Stimulated activated naive CD8-positive, alpha-beta T cell treated with anti-CD3 and anti-CD28 coated beads, Interleukin-15, Interleukin-2, amounts not matched to agents 100 ng/mL and 50 ng/mL, for 24 hours (primary cell): ENCODE results near the gene PIF1.
"Not testable (repeated sequence)": the region's sequence is repeated elsewhere in the genome, so short reads cannot be mapped to it uniquely, and the experiment has no call there.

Experiments
- H3K27ac Mint-ChIP-seq: one replicate; pipeline ENCODE4 v1.8.0; 2021; ENCODE audit warnings: mild to moderate bottlenecking, mixed read lengths
- H3K27me3 Mint-ChIP-seq: one replicate; pipeline ENCODE4 v1.8.0; 2021; ENCODE audit warnings: mixed read lengths
- H3K36me3 Mint-ChIP-seq: one replicate; pipeline ENCODE4 v1.8.0; 2021; ENCODE audit warnings: low read depth, mixed read lengths
- H3K4me1 Mint-ChIP-seq: one replicate; pipeline ENCODE4 v1.8.0; 2021; ENCODE audit warnings: low read depth, mixed read lengths
- H3K4me3 Mint-ChIP-seq: one replicate; pipeline ENCODE4 v1.8.0; 2021; ENCODE audit warnings: mild to moderate bottlenecking, mixed read lengths
- H3K9me3 Mint-ChIP-seq: one replicate; pipeline ENCODE4 v1.8.0; 2021; ENCODE audit warnings: mixed read lengths

PIF1 gene

GRCh38 chr15:64808785-64809453 lies 16.5 kb downstream of the PIF1 start:
- no peaks in the 10 kb centered on the region for H3K4me1 Mint-ChIP-seq
- no peaks in the 10 kb centered on the region for H3K36me3 Mint-ChIP-seq
- H3K9me3 Mint-ChIP-seq: no peaks in the 10 kb centered on the region
- peaks cover 4% of the 10 kb centered on the region for H3K27me3 Mint-ChIP-seq
- no peak overlapping the region for H3K27ac Mint-ChIP-seq
- no peak overlapping the region for H3K4me3 Mint-ChIP-seq

DNA sequence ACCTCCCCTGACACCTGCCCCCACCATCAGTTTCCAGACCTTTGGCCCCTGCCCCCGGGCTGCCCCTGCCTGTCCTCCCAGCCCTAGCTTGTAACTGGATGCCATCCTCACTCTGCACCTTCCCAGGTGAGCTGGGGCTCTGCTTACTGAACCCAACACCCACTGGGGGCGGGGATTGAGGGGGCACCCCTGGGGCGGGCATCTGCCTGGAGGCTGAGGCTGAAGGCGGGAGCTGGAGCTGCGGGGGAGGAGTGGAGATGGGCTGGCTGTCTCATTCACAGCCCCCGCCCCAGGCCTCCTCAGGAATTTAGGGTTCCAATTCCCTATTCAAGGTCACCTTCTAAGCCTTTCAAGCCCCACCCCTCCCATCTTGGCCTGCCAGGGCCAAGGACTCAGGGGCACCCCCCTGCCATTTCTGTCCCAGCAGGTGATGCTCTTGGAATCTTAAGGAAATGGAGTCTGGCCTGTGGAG lies 17.7 kb downstream of the PIF1 start:
- Mint-ChIP-seq H3K27me3 (peaks cover 4% of the 10 kb centered on the region), H3K27ac (no peak overlapping the region), H3K4me1 (no peaks in the 10 kb centered on the region), H3K36me3 (no peaks in the 10 kb centered on the region), H3K9me3 (no peaks in the 10 kb centered on the region), H3K4me3 (no peak overlapping the region)

DNA sequence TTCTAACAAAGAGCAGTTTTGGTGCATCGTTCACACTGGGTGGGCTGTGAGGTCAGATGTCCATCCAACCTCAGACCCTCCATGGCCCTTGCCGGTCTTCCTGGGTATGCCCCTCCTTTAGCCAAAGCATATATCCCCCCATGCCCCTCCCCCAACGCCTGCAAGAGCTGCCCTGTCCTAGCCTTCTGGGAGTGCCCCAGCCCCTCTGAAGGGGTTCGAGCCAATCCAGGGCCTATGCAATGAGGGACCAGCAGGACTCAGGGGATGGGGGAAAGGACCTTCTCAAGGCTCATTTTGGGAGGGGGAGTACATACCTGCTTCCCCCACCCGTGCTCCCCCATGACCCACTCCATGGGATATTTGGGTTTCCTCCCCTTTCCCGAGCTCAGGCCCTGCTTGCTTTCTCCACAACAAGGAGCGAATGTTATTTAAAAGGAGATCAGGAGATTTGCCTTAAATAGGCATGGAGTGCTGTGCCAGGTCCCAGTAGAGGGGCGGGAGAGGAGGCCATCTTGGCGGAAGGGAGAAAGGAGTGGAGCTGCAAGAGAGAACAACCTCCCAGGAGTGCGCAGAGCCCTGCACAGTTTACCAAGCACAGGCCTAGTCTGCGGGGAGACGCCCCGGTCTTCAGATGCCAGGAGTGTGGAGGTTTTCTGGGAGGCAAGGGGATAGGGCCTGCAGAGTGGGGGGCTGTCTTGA lies 18.2 kb downstream of the PIF1 start:
- H3K27ac Mint-ChIP-seq: no peak overlapping the region
- no peaks in the 10 kb centered on the region for H3K4me1 Mint-ChIP-seq
- no peaks in the 10 kb centered on the region for H3K9me3 Mint-ChIP-seq
- no peaks in the 10 kb centered on the region for H3K36me3 Mint-ChIP-seq
- H3K27me3 Mint-ChIP-seq: peaks cover 4% of the 10 kb centered on the region
- H3K4me3 Mint-ChIP-seq: no peak overlapping the region

GRCh38 chr15:64806509-64806908 lies 18.9 kb downstream of the PIF1 start:
- peaks cover 4% of the 10 kb centered on the region for H3K27me3 Mint-ChIP-seq
- no peaks in the 10 kb centered on the region for H3K36me3 Mint-ChIP-seq
- no peaks in the 10 kb centered on the region for H3K9me3 Mint-ChIP-seq
- no peak overlapping the region for H3K27ac Mint-ChIP-seq
- H3K4me1 Mint-ChIP-seq: no peaks in the 10 kb centered on the region
- H3K4me3 Mint-ChIP-seq: no peak overlapping the region

DNA sequence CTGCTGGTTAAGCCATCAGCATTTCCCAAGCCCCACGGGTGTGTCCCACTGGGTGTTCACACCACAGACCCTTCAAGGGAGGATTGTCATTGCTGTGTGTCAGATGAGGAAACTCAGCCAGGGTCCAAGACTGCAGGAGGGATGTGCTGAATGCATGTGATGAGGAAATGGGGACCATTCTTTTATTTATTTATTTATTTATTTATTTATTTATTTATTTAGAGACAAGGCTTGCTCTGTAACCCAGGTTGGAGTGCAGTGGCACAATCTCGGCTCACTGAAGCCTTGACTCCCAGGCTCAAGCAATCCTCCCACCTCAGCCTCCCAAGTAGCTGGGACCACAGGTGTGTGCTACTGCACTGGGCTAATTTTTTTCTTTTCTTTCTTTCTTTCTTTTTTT lies 20.8 kb downstream of the PIF1 start:
- H3K27me3 Mint-ChIP-seq: peaks cover 4% of the 10 kb centered on the region
- no peaks in the 10 kb centered on the region for H3K4me1 Mint-ChIP-seq
- H3K27ac Mint-ChIP-seq: no peak overlapping the region
- H3K9me3 Mint-ChIP-seq: no peaks in the 10 kb centered on the region
- H3K4me3 Mint-ChIP-seq: no peak overlapping the region
- H3K36me3 Mint-ChIP-seq: no peaks in the 10 kb centered on the region

DNA sequence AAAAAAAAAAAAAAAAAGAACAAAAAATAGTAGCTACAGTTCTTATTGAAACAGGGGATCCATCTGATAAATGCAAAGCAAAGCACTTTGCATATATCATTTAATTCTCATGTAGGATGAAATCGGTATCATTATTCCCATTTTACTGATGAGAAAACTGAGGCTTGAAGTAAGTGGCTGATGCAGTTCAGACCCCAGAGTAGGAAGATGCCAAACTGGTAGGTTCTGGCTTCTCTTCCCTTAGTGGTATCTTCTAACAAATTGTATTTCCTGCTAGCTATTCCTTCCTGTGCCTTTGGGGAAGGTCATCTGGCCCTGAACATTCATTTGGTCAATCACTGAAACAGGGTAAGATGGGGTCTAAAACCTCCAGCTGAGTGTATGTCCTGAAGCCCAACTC lies 21.9 kb downstream of the PIF1 start:
- no peak overlapping the region for H3K4me3 Mint-ChIP-seq
- H3K36me3 Mint-ChIP-seq: no peaks in the 10 kb centered on the region
- H3K9me3 Mint-ChIP-seq: no peaks in the 10 kb centered on the region
- H3K27ac Mint-ChIP-seq: no peak overlapping the region
- no peaks in the 10 kb centered on the region for H3K27me3 Mint-ChIP-seq
- no peaks in the 10 kb centered on the region for H3K4me1 Mint-ChIP-seq

DNA sequence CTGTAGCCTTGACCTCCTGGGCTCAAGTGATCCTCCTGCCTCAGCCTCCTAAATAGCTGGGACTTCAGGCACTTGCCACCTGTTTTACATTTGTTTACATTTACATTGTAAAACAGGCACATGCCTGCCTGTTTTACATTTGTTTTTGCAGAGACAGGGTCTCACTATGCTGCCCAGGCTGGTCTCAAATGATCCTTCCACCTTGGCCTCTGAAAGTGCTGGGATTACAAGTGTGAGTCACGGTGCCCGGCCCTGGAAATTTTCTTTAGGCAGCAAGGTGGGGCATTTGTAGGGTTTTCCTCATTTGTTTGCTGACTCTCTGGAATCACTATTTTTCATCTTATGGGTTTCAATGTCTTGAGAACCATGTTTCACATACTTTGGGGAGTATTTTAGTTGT lies 25.0 kb downstream of the PIF1 start:
- Mint-ChIP-seq H3K36me3 (no peaks in the 10 kb centered on the region), H3K27me3 (no peaks in the 10 kb centered on the region), H3K4me3 (no peak overlapping the region), H3K27ac (no peak overlapping the region), H3K4me1 (no peaks in the 10 kb centered on the region), H3K9me3 (no peaks in the 10 kb centered on the region)

GRCh38 chr15:64798905-64799304 lies 26.5 kb downstream of the PIF1 start:
- not testable (repeated sequence) for H3K36me3 Mint-ChIP-seq, H3K27ac Mint-ChIP-seq, H3K27me3 Mint-ChIP-seq, H3K4me1 Mint-ChIP-seq, H3K9me3 Mint-ChIP-seq, H3K4me3 Mint-ChIP-seq

- not testable (repeated sequence) for H3K9me3 Mint-ChIP-seq, H3K4me3 Mint-ChIP-seq
These were observed 29.5 kb downstream of the PIF1 start for GRCh38 chr15:64795921-64796320.

GRCh38 chr15:64795299-64795698 lies 30.1 kb downstream of the PIF1 start:
- not testable (repeated sequence) for H3K27me3 Mint-ChIP-seq, H3K36me3 Mint-ChIP-seq, H3K9me3 Mint-ChIP-seq, H3K4me3 Mint-ChIP-seq, H3K4me1 Mint-ChIP-seq, H3K27ac Mint-ChIP-seq

More at GRCh38 chr15:64795921-64796320, 29.5 kb downstream of the PIF1 start:
- not testable (repeated sequence) for H3K27me3 Mint-ChIP-seq, H3K36me3 Mint-ChIP-seq, H3K27ac Mint-ChIP-seq, H3K4me1 Mint-ChIP-seq

GRCh38 chr15:64792282-64792681 lies 33.2 kb downstream of the PIF1 start:
- H3K27me3 Mint-ChIP-seq: no peaks in the 10 kb centered on the region
- H3K4me1 Mint-ChIP-seq: no peaks in the 10 kb centered on the region
- no peaks in the 10 kb centered on the region for H3K9me3 Mint-ChIP-seq
- no peaks in the 10 kb centered on the region for H3K36me3 Mint-ChIP-seq
- H3K4me3 Mint-ChIP-seq: no peak overlapping the region
- no peak overlapping the region for H3K27ac Mint-ChIP-seq

DNA sequence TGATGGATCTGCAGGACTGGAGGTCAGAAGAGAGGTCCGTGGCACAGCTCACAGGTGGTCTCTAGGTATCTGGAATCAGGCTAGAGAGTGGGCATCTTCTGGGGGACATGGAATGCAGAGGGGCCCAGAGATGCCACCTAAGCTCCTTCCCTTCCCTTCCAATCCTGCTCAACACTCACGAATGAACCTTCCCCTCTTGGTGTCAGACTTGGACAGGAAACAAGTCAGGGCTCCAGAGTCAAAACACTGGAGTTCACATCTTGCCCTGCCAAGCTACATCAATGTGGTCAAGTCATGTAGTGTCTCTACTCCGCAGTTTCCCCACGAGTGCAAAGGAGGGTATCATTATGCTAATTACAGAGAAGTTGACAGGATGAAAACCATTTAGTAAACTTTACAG lies 34.0 kb downstream of the PIF1 start:
- H3K4me3 Mint-ChIP-seq: no peak overlapping the region
- no peak overlapping the region for H3K27ac Mint-ChIP-seq
- no peaks in the 10 kb centered on the region for H3K4me1 Mint-ChIP-seq
- H3K9me3 Mint-ChIP-seq: no peaks in the 10 kb centered on the region
- H3K36me3 Mint-ChIP-seq: no peaks in the 10 kb centered on the region
- no peaks in the 10 kb centered on the region for H3K27me3 Mint-ChIP-seq

- H3K4me3 Mint-ChIP-seq: no peak overlapping the region
- no peak overlapping the region for H3K27ac Mint-ChIP-seq
These were observed 41.7 kb downstream of the PIF1 start for GRCh38 chr15:64783796-64784195.

GRCh38 chr15:64782751-64783150 lies 42.7 kb downstream of the PIF1 start:
- Mint-ChIP-seq H3K36me3 (no peaks in the 10 kb centered on the region), H3K27ac (no peak overlapping the region), H3K9me3 (no peaks in the 10 kb centered on the region), H3K4me3 (no peak overlapping the region), H3K4me1 (peaks cover 8% of the 10 kb centered on the region), H3K27me3 (peaks cover 13% of the 10 kb centered on the region)

More at GRCh38 chr15:64783796-64784195, 41.7 kb downstream of the PIF1 start:
- Mint-ChIP-seq H3K4me1 (peaks cover 8% of the 10 kb centered on the region), H3K9me3 (no peaks in the 10 kb centered on the region), H3K36me3 (no peaks in the 10 kb centered on the region), H3K27me3 (peaks cover 8% of the 10 kb centered on the region)

DNA sequence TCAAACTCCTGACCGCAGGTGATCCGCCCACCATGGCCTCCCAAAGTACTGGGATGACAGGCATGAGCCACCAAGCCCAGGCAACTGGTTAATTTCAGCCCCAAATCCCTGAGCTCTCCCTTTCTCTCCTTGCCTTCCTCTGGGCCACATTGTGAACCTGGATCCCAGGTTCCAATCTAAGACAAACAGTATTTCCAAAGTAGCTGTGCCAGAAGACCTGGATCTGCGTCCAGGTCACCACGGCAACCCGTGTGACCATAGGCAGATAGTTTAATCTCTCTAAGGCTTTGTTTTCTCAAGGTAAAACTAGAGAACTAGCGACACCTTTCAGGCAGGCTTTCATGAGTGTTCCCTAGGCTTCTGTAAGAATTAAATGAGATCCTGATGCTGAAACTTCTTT lies 44.1 kb downstream of the PIF1 start:
- no peaks in the 10 kb centered on the region for H3K9me3 Mint-ChIP-seq
- no peak overlapping the region for H3K27ac Mint-ChIP-seq
- H3K4me1 Mint-ChIP-seq: peaks cover 8% of the 10 kb centered on the region
- H3K36me3 Mint-ChIP-seq: no peaks in the 10 kb centered on the region
- peaks cover 26% of the 10 kb centered on the region for H3K27me3 Mint-ChIP-seq
- H3K4me3 Mint-ChIP-seq: no peak overlapping the region
